Skeletal muscle cell (primary cell): ENCODE results near the gene FNIP1.
"Not testable (repeated sequence)": the region's sequence is repeated elsewhere in the genome, so short reads cannot be mapped to it uniquely, and the experiment has no call there.

Experiments
- DNase-seq: peaks from one replicate; pipeline ENCODE4 v3.0.0-alpha.2; 2010; ENCODE audit warnings: low read depth
- H3K4me3 ChIP-seq: 2 replicates; pipeline ENCODE4 v1.5.1; 2011; ENCODE audit warnings: low read depth, mild to moderate bottlenecking, control low read depth, low read length, moderate library complexity

FNIP1 gene

GRCh38 chr5:131710391-131710790, 86.4 kb downstream of the FNIP1 start:
- no peak overlapping the region for H3K4me3 ChIP-seq
- no peak for DNase-seq

GRCh38 chr5:131709043-131709442, 87.8 kb downstream of the FNIP1 start:
- DNase-seq: no peak
- H3K4me3 ChIP-seq: no peak overlapping the region

GRCh38 chr5:131706281-131706680, 90.5 kb downstream of the FNIP1 start:
- H3K4me3 ChIP-seq: no peak overlapping the region
- no peak for DNase-seq

GRCh38 chr5:131694926-131695325, 101.9 kb downstream of the FNIP1 start:
- no peak for DNase-seq
- H3K4me3 ChIP-seq: no peak overlapping the region

- DNase-seq: no peak
- no peak overlapping the region for H3K4me3 ChIP-seq
Observed at GRCh38 chr5:131693894-131694293, 102.9 kb downstream of the FNIP1 start.

GRCh38 chr5:131685516-131686171, 111.2 kb downstream of the FNIP1 start:
- no peak for DNase-seq
- H3K4me3 ChIP-seq: no peak overlapping the region

- DNase-seq: no peak
- no peak overlapping the region for H3K4me3 ChIP-seq
Observed at GRCh38 chr5:131684595-131684994, 112.2 kb downstream of the FNIP1 start.

- H3K4me3 ChIP-seq: no peak overlapping the region
- DNase-seq: no peak
Observed at GRCh38 chr5:131684051-131684450, 112.8 kb downstream of the FNIP1 start.

GRCh38 chr5:131682826-131683225, 114.0 kb downstream of the FNIP1 start:
- no peak overlapping the region for H3K4me3 ChIP-seq
- DNase-seq: no peak

- no peak for DNase-seq
- H3K4me3 ChIP-seq: no peak overlapping the region
Observed at GRCh38 chr5:131682175-131682574, 114.6 kb downstream of the FNIP1 start.

- no peak overlapping the region for H3K4me3 ChIP-seq
- peak; percentile 24 for DNase-seq
Observed at GRCh38 chr5:131679911-131680310, 116.9 kb downstream of the FNIP1 start.

- not testable (repeated sequence) for H3K4me3 ChIP-seq, DNase-seq
Observed at GRCh38 chr5:131678273-131678672, 118.5 kb downstream of the FNIP1 start.

GRCh38 chr5:131677115-131677514, 119.7 kb downstream of the FNIP1 start:
- no peak overlapping the region for H3K4me3 ChIP-seq
- DNase-seq: no peak

GRCh38 chr5:131672776-131673175, 124.0 kb downstream of the FNIP1 start:
- no peak overlapping the region for H3K4me3 ChIP-seq
- DNase-seq: no peak

- peak; percentile 79 for DNase-seq
- H3K4me3 ChIP-seq: no peak overlapping the region
Observed at GRCh38 chr5:131671994-131672655, 124.7 kb downstream of the FNIP1 start.

- no peak for DNase-seq
Observed at GRCh38 chr5:131671409-131671808, 125.4 kb downstream of the FNIP1 start.

GRCh38 chr5:131664929-131665328, 131.9 kb downstream of the FNIP1 start:
- H3K4me3 ChIP-seq: no peak overlapping the region
- DNase-seq: no peak

More at GRCh38 chr5:131671409-131671808, 125.4 kb downstream of the FNIP1 start:
- H3K4me3 ChIP-seq: no peak overlapping the region

GRCh38 chr5:131661933-131662332, 134.9 kb downstream of the FNIP1 start:
- H3K4me3 ChIP-seq: no peak overlapping the region
- no peak for DNase-seq

GRCh38 chr5:131659841-131660240, 137.0 kb downstream of the FNIP1 start:
- no peak overlapping the region for H3K4me3 ChIP-seq
- no peak for DNase-seq

GRCh38 chr5:131659290-131659689, 137.5 kb downstream of the FNIP1 start:
- no peak overlapping the region for H3K4me3 ChIP-seq
- DNase-seq: no peak

- DNase-seq: no peak
- no peak overlapping the region for H3K4me3 ChIP-seq
Observed at GRCh38 chr5:131654776-131655175, 142.0 kb downstream of the FNIP1 start.
